Measurements from ENCODE around the gene RAB11FIP5.
A peak's percentile ranks its signal among the peaks of the same experiment; 100 is the strongest.
"Not testable (repeated sequence)": the region's sequence is repeated elsewhere in the genome, so short reads cannot be mapped to it uniquely, and the experiment has no call there.

The RAB11FIP5 gene, protein sequence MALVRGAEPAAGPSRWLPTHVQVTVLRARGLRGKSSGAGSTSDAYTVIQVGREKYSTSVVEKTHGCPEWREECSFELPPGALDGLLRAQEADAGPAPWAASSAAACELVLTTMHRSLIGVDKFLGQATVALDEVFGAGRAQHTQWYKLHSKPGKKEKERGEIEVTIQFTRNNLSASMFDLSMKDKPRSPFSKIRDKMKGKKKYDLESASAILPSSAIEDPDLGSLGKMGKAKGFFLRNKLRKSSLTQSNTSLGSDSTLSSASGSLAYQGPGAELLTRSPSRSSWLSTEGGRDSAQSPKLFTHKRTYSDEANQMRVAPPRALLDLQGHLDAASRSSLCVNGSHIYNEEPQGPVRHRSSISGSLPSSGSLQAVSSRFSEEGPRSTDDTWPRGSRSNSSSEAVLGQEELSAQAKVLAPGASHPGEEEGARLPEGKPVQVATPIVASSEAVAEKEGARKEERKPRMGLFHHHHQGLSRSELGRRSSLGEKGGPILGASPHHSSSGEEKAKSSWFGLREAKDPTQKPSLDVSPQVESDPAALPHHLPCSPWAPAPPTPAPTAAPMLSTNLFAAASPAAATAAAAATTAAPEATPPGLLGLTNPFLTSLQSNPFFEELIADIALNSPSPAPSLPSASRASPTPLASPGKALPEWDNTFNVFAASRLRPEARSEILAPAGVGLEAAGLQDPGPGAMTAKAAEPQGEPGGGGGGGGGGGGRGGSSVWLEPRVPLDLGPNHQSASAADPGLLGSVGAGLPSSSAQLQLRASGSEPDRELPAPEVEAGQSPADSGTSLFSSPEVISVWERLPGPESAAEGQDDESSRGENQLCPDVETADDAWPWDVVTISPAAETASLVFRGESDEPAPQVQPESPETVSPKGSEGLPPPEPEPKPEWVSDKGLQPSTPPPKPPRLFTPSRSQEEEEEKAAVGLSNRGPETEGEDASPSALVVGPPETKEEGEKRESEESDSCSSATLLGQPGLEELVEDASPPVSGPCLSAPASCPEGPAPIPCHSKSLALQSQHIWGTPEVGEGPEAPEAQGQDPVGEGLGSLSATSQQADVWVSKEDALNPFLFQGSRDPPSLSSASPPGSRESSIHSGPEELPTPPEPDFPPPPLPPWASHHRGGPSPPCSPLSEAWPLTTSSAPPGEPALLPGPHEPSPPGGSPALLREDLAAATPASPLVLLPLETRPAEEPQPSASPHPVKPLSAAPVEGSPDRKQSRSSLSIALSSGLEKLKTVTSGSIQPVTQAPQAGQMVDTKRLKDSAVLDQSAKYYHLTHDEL (N-terminal part only)

GRCh38 chr2:73112913-73113854, at the start of gene RAB11FIP5:
RAB11FIP5 (minus strand) TSS chr2:73112948; CDS start chr2:73112777, 171 bp downstream.
- DNase-seq, result peak; percentile 85

DNA sequence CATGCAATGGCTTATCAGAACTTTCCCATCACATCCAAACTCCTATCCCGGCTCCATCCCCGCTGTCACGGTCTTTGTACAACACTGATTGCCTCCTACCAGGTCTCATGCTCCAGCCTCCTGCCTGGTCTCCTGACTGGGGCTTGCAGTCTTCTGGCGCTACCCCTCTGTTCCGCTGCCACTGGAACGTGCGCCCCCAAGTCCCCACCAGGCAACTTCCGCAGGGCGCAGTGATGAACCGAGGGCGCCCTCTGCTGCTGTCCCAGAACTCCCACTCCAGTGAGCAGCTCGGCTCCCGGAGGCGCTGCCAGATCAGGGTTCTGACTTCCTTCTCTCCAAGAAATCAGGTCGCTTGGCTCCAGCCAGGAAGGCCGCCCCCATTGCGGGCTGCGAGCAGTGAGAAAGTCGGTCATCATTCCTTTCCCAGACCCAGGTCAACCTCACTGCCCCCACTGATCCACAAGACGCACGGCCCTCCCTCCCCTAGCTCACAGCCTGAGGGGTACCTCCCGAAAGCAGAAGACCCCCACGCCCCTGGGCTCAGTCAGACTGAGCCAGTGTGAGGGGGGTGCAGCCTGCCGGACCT, 43.9 kb upstream of the RAB11FIP5 start:
- DNase-seq, result no peak

- DNase-seq, result no peak
Measured at GRCh38 chr2:73142937-73143336, 30.2 kb upstream of the RAB11FIP5 start.

- no peak for DNase-seq
Measured at GRCh38 chr2:73141896-73142295, 29.1 kb upstream of the RAB11FIP5 start.

- no peak for DNase-seq
Measured at GRCh38 chr2:73135236-73135635, 22.5 kb upstream of the RAB11FIP5 start.

GRCh38 chr2:73134471-73134870, 21.7 kb upstream of the RAB11FIP5 start:
- DNase-seq, result no peak

DNA sequence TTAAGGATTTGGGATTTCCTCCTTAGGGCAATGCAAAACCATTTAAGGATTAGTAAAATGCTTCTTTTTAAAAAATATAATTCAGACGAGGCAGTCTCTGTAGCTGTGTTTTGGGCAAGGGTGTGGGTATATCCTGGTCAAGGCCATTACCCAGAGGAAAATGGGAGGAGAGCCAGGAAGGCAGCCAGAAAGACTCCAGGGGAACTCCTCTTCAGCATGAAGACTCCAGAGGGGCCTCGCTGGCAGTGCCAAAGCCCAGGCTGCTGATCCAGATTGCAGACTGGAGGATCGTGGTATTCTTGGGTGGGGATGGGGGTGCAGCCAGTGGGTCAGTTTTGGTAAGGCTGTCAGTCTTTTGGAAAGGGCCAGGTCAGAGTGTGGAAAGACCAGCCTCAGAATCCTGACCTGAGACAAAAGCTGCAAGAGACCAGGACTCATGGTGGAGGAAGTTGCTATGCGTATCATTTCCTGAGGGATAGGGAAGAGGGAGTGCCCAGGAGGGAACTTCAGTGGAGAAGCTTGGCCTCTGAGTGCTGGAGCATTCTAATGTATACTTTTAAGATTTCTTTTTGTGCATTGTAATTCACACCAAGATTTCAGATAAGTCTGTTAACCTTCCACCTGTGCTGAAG, 20.9 kb upstream of the RAB11FIP5 start:
- DNase-seq, result no peak

- no peak for DNase-seq
Measured at GRCh38 chr2:73131807-73132206, 19.1 kb upstream of the RAB11FIP5 start.

DNA sequence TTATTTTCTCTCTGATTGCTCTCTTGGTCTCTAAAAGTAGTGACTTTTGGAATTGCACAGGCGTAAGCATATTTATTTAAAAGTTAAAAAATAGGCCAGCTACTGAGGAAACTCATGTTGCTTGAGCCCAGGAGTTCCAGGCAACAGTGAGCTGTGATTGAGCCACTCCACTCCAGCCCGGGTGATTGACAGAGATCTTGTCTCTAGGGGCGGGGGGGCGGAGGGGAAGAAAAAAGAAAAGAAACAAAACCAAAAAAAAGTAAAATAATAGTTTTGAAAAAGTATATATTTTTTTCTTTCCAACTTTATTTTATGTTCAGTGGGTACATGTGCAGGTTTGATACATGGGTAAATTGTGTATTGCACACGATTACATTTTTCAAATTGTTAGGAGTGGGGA, 18.0 kb upstream of the RAB11FIP5 start:
- DNase-seq, result no peak

DNA sequence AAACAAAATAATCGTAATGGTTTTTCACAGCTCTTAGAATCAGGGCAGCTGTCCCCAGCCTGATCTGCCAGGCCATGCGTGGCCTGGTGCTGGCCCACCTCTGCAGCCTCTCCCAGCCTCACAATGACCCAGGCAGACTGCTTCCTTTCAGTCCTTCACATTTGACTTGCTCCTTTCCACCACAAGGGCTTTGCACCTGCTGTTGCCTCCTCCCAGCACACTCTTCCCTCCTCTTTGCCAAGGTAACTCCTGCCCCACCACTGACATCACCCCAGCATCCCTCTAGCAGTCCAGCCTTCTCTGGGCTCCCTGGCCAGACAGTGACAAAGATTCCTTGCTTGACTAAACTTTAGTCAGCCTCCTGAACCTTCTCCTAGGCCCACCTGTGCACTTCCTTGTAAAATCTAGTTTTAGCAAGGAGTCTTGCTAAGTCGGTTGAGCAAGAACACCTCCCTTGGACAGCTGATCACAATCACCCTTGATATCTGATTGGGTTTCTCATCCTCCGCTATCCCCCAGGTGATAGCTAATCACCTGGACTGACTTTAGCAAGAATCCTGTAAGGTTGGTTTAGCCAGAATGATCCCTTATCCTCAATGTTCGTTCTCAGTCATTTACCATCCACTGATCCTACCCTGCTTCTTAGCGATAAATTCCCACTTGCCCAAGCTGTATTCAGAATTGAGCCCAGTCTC, 16.2 kb upstream of the RAB11FIP5 start:
- DNase-seq, result no peak

DNA sequence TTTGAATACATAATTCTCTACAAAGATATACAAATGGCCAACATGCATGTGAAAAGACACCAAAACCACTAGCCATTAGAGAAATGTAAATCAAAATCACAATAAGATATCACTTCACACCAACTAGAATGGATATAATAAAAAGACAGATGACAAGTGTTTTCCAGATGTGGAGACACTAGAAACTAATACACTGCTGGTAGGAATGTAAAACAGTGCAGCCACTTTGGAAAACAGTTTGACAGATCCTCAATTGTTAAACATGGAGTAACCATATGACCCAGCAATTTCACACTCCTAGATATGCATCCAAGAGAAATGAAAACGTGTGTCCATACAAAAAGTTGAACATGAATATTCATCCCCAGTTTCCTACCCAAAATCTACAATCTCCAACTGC, 9.8 kb upstream of the RAB11FIP5 start:
- no peak for DNase-seq

GRCh38 chr2:73119611-73120239, 7.0 kb upstream of the RAB11FIP5 start:
- DNase-seq, result not testable (repeated sequence)

DNA sequence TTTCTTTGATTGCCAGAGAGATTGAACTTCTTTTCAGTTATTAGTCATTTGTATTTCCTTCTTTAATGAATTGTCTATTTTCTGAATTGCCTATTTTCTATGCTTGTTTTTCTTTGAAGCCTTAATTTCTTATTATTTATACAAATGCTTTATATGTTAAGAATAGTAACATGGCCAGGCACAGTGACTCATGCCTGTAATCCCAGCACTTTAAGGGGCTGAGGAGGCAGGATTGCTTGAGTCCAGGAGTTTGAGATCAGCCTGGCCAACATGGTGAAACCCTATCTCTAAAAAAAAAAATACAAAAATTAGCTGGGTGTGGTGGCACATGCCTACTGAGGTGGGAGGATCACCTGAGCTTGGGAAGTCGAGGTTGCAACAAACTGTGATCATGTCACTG, 4.7 kb upstream of the RAB11FIP5 start:
- no peak for DNase-seq

DNA sequence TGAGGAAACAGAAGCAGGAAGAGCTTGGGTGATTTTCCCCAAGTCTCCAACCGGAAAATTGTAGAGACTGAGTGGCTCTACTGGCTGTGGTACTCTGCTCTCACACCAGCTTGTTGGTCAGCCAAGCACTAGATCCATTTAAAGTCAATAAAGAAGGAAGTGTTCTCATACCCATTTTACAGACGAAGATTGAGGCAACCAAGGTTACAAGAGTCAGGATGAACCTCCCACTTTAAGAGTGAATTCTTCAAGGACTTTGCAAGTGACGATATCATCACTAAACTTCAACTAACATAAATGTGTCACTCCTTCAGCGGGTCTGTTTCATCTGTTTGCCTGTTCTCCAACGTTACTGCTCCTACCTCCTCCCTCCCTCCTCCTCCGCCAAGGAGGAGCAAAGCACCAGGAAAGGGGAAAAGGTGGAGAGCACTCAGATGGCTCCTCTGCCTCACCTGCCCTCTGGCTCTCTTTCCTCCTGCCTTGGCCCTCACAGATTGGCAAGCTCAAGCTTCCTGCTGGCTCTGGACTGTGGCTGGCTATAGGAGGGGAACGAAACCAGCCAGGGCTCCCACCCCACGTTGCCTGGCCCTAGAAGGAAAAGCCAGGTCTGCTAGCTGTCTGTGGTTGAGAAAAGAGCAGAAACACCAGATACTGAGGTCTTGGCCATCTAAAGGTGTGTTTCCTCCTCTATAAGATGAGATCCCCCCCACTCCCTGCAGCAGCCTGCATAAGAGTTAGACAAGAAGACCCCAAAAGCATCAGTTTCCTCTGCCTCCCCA, 3.6 kb upstream of the RAB11FIP5 start:
- no peak for DNase-seq

GRCh38 chr2:73114273-73114867, 1.6 kb upstream of the RAB11FIP5 start:
- no peak for DNase-seq

GRCh38 chr2:73112026-73112912, 479 bp downstream of the RAB11FIP5 start:
- DNase-seq, result peak; percentile 30
